ENCODE results near the gene THY1.
"Not testable (repeated sequence)": the region's sequence is repeated elsewhere in the genome, so short reads cannot be mapped to it uniquely, and the experiment has no call there.

THY1 gene

GRCh38 chr11:119446434-119446833, 23.5 kb upstream of the THY1 start:
- in situ Hi-C loops (cut with MboI; ENCODE audit: low sequenced_read_pairs): no loop called here

- in situ Hi-C loops (cut with MboI; ENCODE audit: low sequenced_read_pairs): no loop called here
These were observed 22.9 kb upstream of the THY1 start for GRCh38 chr11:119445850-119446249.

GRCh38 chr11:119445379-119445778, 22.4 kb upstream of the THY1 start:
- in situ Hi-C loops (cut with MboI; ENCODE audit: low sequenced_read_pairs): no loop called here

- in situ Hi-C loops (cut with MboI; ENCODE audit: low sequenced_read_pairs): no loop called here
These were observed 18.9 kb upstream of the THY1 start for GRCh38 chr11:119441898-119442243.

GRCh38 chr11:119438599-119438998, 15.6 kb upstream of the THY1 start:
- in situ Hi-C loops (cut with MboI; ENCODE audit: low sequenced_read_pairs): no loop called here

GRCh38 chr11:119437521-119437920, 14.5 kb upstream of the THY1 start:
- in situ Hi-C loops (cut with MboI; ENCODE audit: low sequenced_read_pairs): not testable (repeated sequence)

GRCh38 chr11:119436711-119437110, 13.7 kb upstream of the THY1 start:
- in situ Hi-C loops (cut with MboI; ENCODE audit: low sequenced_read_pairs): no loop called here

GRCh38 chr11:119436093-119436492, 13.1 kb upstream of the THY1 start:
- in situ Hi-C loops (cut with MboI; ENCODE audit: low sequenced_read_pairs): no loop called here

GRCh38 chr11:119434591-119435330, 11.8 kb upstream of the THY1 start:
- in situ Hi-C loops (cut with MboI; ENCODE audit: low sequenced_read_pairs): no loop called here

- in situ Hi-C loops (cut with MboI; ENCODE audit: low sequenced_read_pairs): no loop called here
These were observed 10.4 kb upstream of the THY1 start for GRCh38 chr11:119433358-119433725.

GRCh38 chr11:119432484-119433357, 9.7 kb upstream of the THY1 start:
- in situ Hi-C loops (cut with MboI; ENCODE audit: low sequenced_read_pairs): no loop called here

- in situ Hi-C loops (cut with MboI; ENCODE audit: low sequenced_read_pairs): no loop called here
These were observed 8.6 kb upstream of the THY1 start for GRCh38 chr11:119431523-119431922.

- in situ Hi-C loops (cut with MboI; ENCODE audit: low sequenced_read_pairs): no loop called here
These were observed 4.3 kb upstream of the THY1 start for GRCh38 chr11:119427279-119427678.

- in situ Hi-C loops (cut with MboI; ENCODE audit: low sequenced_read_pairs): no loop called here
These were observed 3.2 kb upstream of the THY1 start for GRCh38 chr11:119426142-119426541.

- in situ Hi-C loops (cut with MboI; ENCODE audit: low sequenced_read_pairs): no loop called here
These were observed 1.8 kb upstream of the THY1 start for GRCh38 chr11:119424775-119425174.

GRCh38 chr11:119424276-119424675, 1.3 kb upstream of the THY1 start:
- in situ Hi-C loops (cut with MboI; ENCODE audit: low sequenced_read_pairs): no loop called here

- in situ Hi-C loops (cut with MboI; ENCODE audit: low sequenced_read_pairs): no loop called here
These were observed 710 bp upstream of the THY1 start for GRCh38 chr11:119423509-119424254.

GRCh38 chr11:119421941-119422808, 797 bp downstream of the THY1 start:
- in situ Hi-C loops (cut with MboI; ENCODE audit: low sequenced_read_pairs): no loop called here

- in situ Hi-C loops (cut with MboI; ENCODE audit: low sequenced_read_pairs): no loop called here
These were observed 1.6 kb downstream of the THY1 start for GRCh38 chr11:119421351-119421750.

- in situ Hi-C loops (cut with MboI; ENCODE audit: low sequenced_read_pairs): no loop called here
These were observed 2.3 kb downstream of the THY1 start for GRCh38 chr11:119420631-119421030.
